ENCODE measurements around the gene CMKLR1.

Gene CMKLR1

DNA sequence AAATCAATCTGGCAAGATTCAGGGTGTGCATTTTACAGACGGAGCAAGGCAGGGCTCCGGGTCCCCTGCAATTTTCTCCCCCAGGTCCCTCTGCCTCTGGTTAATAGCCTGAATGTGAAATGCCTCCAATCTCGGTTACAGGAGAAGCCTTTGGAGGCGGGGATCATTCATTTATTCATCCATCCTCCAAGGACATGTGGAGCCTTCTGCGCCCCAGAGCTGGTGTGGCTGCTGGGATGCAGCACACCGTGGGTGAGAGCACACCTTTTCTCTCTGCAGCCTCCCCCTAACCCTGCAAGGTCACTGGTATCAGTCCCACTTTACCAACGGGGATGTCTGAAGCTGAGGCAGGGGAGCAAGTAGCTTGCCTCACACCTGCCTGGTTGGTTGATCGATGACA, 35.4 kb downstream of the CMKLR1 start:
- FAIRE-seq (no peak), DNase-seq (ENCODE audit: extremely low spot score, insufficient read length, low read depth) (no peak)

DNA sequence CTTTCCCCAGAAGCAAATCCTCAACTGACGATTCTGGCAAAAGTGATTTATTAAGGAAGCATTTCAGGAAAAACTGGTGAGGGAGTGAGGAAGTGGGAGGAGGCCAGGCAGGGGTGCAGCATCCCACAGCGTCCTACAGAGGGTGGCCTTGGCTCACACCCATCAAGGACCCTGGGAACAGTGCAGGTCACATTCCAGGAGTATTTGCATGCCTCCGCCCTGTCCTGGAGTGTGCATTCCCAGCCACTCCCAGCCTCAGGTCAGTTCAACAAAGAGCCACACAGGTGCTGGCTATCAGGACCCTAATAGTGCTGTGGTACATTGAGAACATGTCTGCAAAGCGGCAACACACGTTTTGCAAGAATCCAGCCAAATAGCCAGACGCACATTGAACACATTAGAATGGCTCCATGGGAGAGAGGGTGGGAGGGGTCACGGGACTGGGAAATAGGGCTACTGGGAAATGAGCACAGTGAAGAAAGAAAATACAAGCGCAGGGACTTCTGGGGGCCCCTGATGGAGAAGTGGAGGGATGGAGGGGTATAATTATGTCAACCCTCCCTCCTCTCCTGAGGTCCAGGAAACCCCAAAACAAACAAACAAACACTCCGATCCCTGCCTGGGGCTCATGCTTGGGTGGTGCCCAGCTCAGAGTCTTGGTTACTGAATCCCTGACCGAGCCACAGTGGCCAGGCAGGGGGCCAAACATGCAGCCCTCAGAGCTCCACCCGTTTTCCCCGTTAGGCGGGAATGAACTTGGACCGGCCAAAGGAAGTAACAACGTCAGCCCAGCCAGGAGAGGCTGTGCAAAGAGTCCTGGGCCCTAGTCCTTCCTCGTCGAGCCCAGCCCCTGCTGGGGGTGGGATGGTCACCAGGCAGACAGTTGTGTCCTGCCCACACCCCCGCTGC, 36.5 kb downstream of the CMKLR1 start:
- DNase-seq (ENCODE audit: extremely low spot score, insufficient read length, low read depth) (no peak), FAIRE-seq (no peak)

DNA sequence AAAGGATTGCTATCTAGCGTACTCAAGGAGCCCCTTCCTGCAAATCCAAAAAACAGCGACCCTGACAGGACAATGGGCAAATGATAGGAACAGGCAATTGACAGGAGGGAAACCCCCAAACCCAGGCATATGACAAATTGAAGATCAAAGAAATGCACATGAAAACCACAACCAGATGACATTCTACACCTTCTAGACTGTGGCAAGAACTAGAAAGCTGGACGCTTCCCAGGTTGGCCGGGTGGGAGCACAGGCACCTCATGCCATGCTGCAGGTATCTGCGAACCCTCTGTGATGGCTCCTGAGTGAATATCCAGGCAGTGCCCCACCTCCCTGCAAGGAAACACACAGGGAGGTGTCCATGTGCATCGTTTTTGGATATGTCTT, 37.1 kb downstream of the CMKLR1 start:
- DNase-seq (ENCODE audit: extremely low spot score, insufficient read length, low read depth) (no peak), FAIRE-seq (no peak)

DNA sequence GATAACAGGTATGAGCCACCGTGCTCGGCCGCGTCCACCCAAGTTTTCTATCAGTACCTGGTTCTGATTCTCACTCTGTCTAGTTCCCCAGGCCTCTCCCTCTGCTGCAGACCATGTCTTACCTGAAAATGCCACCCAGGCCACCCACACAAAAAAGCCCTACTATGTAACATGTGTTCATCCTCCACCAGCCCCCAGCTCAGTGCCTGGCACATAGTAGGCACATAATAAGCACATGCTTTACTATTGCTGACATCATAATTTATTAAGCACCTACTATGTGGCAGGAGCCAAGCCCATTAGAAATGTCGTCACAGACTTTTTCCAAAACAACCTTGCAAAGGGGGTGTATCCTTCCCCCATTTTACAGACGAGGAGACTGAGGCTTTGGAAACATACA, 37.8 kb downstream of the CMKLR1 start:
- DNase-seq (ENCODE audit: extremely low spot score, insufficient read length, low read depth) = no peak
- FAIRE-seq = no peak

DNA sequence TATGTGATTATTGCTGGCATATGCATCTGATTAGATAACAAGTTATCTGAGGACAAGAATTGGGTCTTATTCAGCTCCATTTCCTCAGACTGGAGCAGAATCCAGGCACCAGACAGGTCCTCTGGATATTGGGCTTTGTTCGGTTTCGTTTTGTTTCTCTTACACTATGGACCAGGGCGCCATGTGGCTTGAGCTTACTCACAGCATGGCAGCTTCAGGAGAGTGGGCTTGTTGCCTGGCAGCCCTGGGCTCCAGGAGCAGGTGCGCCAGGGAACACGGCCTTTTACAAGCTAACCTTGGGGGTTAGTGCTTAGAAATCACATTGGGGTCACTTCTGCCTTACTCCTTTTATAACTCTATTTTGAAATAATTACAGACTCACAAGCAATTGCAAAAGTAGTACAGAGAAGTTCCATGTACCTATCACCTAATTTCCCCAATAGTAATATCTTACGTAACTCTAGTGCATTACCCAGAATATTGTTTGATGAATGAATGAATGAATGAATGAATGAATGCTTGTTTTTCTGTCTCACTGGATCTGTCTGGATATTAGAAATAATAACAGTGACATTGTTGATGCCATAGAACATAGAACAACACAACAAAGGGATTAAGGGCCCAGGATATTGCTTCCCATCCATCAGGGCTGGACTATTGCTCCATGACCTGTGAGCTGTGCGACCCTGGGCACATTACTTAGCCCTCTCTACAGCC, 39.0 kb downstream of the CMKLR1 start:
- DNase-seq (ENCODE audit: extremely low spot score, insufficient read length, low read depth) (no peak), FAIRE-seq (no peak)

DNA sequence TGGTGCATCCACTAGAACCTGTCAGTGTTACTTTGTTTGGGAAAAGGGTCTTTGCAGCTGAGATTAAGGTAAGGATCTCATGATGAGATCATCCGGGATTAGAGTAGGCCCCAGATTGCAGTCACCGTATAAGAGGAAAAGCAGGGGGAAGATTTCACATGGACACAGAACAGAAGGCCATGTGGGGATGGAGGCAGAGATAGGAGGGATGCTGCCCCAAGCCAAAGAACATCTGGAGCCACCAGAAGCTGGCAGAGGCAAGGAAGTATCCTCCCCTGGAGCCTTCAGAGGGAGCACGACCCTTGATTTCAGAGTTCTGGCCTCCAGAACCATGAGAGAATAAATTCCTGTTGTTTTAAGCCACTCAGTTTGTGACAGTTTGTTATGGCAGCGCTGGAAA, 39.6 kb downstream of the CMKLR1 start:
- FAIRE-seq (no peak), DNase-seq (ENCODE audit: extremely low spot score, insufficient read length, low read depth) (no peak)

DNA sequence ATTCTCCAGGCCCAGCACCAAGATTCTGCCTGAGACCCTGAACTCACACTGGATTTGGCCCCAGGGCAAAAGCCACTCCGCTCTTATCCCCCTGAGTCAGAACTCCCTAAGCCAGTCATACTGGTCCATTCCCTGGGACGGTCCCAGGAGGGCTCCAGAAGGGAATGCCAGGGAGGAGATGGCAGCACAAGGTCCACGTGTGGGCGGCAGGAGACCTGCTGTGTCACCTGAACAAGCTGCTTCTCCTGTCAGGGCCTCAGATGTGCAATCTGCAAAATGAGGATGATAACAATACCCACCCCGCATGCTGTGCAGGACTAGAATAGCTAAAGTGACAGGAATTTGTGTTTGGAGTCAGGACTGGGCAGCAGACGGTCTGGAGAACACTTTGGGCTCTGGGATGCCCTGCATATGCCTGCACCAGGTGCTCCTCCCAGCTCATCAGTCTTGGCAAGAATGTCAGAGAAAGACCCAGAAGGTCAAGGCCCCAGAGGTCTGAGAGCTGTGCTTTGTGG, 40.3 kb downstream of the CMKLR1 start:
- no peak for FAIRE-seq

DNA sequence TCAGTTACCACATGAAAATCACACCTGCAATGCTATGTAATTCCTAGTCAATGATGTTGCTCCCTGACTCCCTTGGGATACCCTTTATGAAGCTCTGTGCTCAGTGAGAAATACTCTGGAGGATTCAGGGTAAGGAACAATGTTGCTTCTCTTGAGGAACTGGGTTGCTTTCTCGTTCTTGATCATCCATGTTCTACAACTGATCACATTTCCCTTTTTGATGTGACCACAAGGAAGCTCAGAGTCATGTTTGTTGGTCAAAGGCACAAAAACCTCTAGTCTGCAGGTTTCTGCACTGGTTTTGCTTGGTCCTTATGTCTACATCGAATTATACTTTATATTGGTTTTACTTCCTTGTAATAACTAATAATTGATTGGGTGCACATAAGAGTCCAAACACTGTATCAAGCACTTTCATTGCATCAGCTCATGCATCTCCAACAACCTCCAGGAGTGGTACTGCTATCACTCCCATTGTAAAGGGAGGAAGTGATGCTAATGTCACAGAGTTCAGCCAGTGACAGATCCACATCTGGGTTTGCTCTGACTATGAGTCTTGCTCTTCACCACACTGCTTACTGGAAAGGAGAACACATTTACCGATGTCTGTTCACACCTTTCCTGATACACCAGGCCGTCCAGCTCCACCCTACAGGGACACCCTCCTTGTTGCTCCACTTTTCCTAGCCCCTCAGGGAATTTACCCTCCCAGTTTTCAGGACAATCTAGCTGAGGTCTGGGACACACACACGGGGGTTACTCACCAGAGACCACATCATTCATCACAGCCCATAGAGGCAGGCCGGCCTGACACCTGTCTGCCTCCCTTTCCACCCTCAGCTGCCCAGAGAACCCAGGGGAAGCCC, 41.0 kb downstream of the CMKLR1 start:
- peak; percentile 75 for FAIRE-seq
- DNase-seq (ENCODE audit: extremely low spot score, insufficient read length, low read depth) = no peak

More for the DNA sequence above, 40.3 kb downstream of the CMKLR1 start:
- DNase-seq (ENCODE audit: extremely low spot score, insufficient read length, low read depth) = no peak

DNA sequence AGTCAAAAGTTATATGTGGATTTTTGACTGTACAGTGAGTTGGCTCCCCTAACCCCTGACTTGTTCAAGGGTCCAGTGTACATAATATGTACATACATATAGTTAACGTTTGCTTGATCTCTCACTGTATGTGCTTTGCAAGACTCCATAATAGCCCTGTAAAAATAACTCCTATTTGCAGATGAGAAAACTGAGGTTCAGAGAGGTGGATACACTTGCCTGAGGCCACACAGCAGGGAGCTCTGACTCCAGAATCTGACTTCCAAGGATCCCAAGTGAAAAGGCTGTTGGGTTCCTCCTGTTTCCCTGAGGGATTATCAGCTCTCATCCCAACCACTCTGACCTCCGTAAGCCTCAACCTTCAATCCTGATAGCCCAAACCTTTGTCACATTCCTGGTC, 41.7 kb downstream of the CMKLR1 start:
- FAIRE-seq (no peak), DNase-seq (ENCODE audit: extremely low spot score, insufficient read length, low read depth) (no peak)

DNA sequence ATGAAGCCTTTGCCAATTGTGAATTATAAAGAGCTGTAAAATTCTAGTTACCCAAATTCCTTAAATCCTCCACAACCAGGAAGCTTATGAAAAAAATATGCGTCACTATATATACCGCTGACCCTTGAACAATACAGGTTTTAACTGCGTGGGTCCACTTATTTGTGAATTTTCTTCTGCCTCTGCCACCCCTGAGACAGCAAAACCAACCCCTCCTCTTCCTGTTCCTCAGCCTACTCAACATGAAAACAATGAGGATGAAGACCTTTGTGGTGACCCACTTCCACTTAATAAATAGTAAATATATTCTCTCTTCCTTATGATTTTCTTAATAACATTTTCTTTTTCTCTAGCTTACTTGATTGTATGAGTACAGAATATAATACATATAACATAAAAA, 42.2 kb downstream of the CMKLR1 start:
- FAIRE-seq (peak; percentile 5), DNase-seq (ENCODE audit: extremely low spot score, insufficient read length, low read depth) (no peak)

DNA sequence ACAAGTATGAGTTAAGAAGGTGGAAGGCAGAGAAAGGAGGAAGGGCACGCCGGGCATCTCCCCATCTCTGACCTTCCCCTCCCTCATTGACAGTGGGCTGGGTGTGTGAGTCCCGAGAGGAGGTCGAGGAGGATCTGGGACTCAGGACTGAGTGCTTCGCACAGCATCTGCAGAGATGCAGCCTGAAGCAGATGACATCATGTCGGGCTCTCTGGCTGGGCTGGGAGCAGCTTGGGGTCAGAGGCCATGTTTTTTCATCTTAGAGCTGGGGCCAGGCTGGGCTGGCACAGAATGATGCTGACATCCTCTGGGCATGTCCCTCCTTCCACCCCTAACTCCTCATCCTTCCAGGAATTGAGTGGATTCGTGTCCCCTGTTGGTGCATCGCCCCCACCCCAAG, 43.5 kb downstream of the CMKLR1 start:
- DNase-seq (ENCODE audit: extremely low spot score, insufficient read length, low read depth) = no peak
- no peak for FAIRE-seq

DNA sequence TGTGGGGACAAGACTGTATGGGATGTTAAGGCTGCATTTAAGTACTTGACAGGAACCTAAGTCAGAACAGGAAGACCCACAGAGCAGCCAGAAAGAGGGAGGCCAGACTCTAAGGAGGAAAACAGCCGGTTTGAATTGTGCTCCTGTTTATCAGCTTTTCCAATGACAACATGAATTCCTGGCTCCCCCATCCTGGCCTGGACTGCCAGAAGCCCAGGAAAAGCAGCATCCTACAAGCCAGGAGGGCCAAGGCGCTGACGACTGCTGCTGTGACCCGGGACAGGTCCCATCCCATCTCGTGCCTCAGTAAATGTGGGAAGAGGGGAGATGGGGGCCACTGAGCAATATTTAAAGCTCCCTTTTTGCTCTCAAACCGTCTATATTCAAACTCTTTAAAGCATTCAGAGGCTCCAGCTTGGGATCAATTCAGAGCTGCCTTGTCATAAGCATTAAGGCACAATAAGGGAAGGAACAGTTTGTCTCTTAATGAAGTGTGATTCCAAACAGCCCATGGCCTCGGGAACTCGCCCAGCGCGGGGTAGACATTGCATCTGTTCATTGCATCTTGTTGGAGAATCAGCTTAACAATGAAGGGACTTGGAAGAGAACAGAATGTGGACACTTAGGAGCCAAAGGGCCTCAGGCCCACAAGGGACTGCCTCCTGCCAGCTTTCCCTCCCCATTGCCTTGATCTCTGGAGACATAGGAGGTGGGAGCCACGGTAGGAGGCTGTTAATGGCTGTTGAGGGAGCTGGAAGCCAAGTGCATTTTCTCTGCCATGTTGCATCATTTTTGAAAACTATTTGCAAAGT, 49.6 kb downstream of the CMKLR1 start:
- no peak for FAIRE-seq

DNA sequence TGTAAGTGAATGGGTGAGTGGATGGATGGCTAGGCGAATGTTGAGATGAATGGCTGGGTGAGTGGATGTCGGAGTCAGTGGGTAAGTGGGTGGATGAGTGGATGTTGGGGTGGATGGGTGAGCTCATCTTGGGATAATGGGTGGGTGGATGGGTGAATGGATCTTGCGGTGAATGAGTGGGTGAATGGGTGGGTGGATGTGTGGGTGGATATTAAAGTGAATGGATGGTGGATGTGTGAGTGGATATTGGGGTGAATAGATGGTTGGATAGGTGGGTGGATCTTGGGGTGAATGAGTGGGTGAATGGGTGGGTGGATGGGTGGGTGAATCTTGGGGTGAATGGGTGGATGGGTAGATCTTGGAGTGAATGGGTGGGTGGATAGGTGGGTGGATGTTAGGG, 51.9 kb downstream of the CMKLR1 start:
- DNase-seq (ENCODE audit: extremely low spot score, insufficient read length, low read depth) (no peak), FAIRE-seq (no peak)

More for the DNA sequence above, 49.6 kb downstream of the CMKLR1 start:
- DNase-seq (ENCODE audit: extremely low spot score, insufficient read length, low read depth) = no peak

DNA sequence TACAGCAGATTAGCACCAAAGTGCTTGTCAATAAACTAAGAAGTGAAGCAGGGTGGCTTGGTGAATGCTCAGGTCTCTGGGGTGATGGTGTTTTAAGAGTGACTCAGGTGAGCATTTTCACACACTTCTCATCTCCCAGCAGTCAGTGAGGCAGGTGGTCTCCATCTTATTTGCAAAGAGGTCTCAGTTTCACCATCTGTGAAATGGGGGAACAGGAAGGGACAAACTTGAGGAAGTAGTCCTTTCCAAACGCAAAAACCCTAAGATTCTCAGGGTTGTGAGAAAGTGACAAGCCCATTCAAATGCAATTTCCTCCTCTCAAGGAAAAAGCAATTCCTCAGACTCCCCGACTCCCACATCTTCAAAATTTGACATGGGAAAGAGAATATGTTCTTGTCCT, 54.1 kb downstream of the CMKLR1 start:
- no peak for FAIRE-seq
- no peak for DNase-seq (ENCODE audit: extremely low spot score, insufficient read length, low read depth)

DNA sequence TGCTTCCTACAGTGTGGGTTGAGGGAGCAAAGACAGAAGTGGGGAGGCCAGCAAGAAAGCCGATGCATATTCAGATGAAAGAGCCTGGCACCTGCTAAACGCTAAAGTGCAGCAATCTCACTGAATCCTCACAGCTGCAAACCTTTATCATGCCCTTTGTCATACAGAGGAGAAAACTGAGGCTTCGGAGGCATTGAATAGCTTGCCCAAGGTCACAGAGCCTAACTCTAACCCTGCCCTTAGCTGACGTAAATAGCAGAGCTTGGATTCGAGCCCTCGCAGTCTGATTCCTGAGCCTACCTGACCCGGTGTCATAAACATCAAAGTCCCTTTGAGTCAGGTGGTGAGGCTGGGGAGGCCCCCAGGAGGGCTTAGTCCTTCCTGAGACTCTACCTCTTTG, 54.9 kb downstream of the CMKLR1 start:
- no peak for FAIRE-seq
- DNase-seq (ENCODE audit: extremely low spot score, insufficient read length, low read depth) = no peak

DNA sequence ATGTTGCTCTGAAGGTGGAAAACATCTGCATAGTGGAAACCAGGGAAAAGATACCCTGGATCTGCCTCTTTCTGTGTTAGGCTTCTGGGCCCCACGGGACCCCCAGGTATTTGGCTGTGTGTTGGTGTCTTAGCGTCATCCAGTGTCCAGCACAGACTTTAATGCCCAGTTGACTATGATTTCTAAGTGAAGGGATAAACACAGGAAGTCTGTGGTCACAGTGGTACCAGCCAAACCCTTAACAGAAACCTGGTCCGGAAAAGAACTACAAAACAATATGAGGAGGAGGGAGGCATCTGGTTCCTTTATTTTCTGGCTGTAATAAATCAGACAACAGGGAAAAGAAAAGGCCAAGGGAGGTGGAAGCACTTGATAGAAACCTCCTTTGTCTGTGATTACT, 56.4 kb downstream of the CMKLR1 start:
- DNase-seq (ENCODE audit: extremely low spot score, insufficient read length, low read depth) (no peak), FAIRE-seq (no peak)

DNA sequence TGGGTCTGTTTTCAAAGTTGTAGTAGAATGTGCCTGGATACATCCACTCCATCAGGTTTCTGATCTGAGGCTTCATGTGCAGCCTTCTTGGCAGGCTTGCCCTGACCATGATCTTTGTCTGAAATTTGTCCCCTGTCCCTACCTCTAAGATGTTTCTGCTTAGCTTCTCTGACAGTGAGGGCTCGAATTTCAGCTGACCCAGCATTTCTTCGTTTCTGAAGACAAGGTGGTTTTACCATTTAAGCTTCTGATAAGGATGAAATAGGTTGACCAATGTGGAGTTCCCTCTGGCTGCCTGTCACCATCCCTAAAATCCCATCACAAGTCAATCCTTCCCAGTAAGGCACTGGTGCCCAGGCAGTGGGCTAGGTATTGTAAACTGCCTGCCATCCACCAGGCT, 57.0 kb downstream of the CMKLR1 start:
- FAIRE-seq (no peak), DNase-seq (ENCODE audit: extremely low spot score, insufficient read length, low read depth) (no peak)

DNA sequence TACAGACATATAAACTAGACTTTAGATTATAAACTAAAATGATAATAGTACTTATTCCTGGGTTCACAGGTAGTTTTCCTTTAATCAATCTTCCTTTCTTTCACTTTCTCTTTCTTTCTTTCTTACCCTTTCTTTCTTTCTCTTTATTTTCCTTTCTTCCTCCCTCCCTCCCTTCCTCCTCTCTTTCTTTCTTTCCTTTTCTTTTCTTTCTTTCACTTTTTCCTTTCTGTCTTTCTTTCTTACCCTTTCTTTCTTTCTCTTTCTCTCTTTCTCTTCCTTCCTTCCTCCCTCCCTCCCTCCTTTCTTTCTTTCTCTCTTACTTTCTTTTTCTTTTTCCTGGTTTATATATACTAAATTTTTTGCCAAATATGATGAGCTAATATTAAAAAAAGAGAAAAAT, 61.5 kb downstream of the CMKLR1 start:
- FAIRE-seq = no peak
- DNase-seq (ENCODE audit: extremely low spot score, insufficient read length, low read depth) = no peak

DNA sequence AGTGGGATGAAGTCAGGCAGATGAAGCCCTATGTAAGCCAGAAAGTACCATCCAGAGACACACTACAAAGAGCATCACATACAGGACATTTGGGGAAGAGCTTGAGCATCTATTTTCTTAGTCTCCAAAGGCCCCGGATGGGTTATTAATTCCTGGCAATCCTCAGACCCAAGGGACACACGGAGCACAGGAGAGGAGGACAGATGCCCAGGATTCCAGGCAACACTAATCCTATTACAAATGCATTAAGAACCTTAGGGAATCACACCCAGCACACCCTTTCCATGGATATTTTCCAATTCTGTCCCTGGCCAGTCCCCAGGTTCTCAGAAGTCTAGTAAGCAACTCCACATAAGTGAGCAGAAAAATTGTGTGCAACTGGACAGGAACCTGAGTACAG, 65.9 kb downstream of the CMKLR1 start:
- no peak for FAIRE-seq
- DNase-seq (ENCODE audit: extremely low spot score, insufficient read length, low read depth) = no peak
